OCI-LY7 (cell line): ENCODE data around the gene SLC2A6. TPM values are rescaled to one million over a fixed set of nuclear protein-coding genes. Genes with fewer than 3 reads are reported as not detected.

Experiments
- BruUV-seq: library from RNA; stranded (reverse); fragments of 400-500 nt; replicated peaks from 2 replicates; lab custom pipeline; 2021; lab: Mats Ljungman, UMichigan
- CTCF ChIA-PET: fragments of 300-600 bp; sonication (Branson Sonifier 250); formaldehyde crosslinking; loops from one replicate; lab custom pipeline; 2022; ENCODE audit warnings: antibody characterized with exemption; ENCODE audit not compliant: unreplicated experiment; lab: Charles Lee
- POLR2A ChIA-PET: fragments of 300-600 bp; sonication (Branson Sonifier 250); formaldehyde crosslinking; loops from one replicate; lab custom pipeline; 2022; ENCODE audit warnings: antibody characterized with exemption; lab: Charles Lee
- DNase-seq: peaks from one replicate; pipeline ENCODE4 v3.0.0-alpha.2; 2015; ENCODE audit warnings: low spot score
- H2AFZ ChIP-seq: fragments of 200-600 bp; sonication (generic), shearing (Covaris generic); 2 replicates; pipeline ENCODE4 v1.6.1; 2014; ENCODE audit warnings: mild to moderate bottlenecking, antibody characterized with exemption, low read length, moderate library complexity
- H3K27ac ChIP-seq: fragments of 200-600 bp; sonication (generic); 2 replicates; pipeline ENCODE4 v1.5.1; 2014; ENCODE audit warnings: mixed run types, low read depth, mild to moderate bottlenecking, moderate library complexity, low read length, inconsistent platforms; ENCODE audit not compliant: poor library complexity, severe bottlenecking
- H3K36me3 ChIP-seq: fragments of 200-600 bp; sonication (generic); 2 replicates; pipeline ENCODE4 v1.6.1; 2014; ENCODE audit warnings: mild to moderate bottlenecking, antibody characterized with exemption, low read length, moderate library complexity, mixed read lengths; ENCODE audit not compliant: insufficient read depth
- H3K4me1 ChIP-seq: fragments of 200-600 bp; sonication (generic); 2 replicates; pipeline ENCODE4 v1.5.1; 2014; ENCODE audit warnings: mild to moderate bottlenecking, low read length; ENCODE audit not compliant: insufficient read depth, poor library complexity, severe bottlenecking
- H3K4me2 ChIP-seq: fragments of 200-600 bp; sonication (generic); 2 replicates; pipeline ENCODE4 v1.6.1; 2014; ENCODE audit warnings: mild to moderate bottlenecking, low read length
- H3K4me3 ChIP-seq: fragments of 200-600 bp; sonication (generic); 2 replicates; pipeline ENCODE4 v1.5.1; 2014; ENCODE audit warnings: mild to moderate bottlenecking, low read depth, low read length; ENCODE audit not compliant: poor library complexity, severe bottlenecking
- H3K79me2 ChIP-seq: fragments of 200-600 bp; sonication (generic); 2 replicates; pipeline ENCODE4 v1.6.1; 2016; ENCODE audit warnings: low read depth, mild to moderate bottlenecking, low read length, moderate library complexity, mixed read lengths; ENCODE audit not compliant: insufficient read depth
- H3K9me2 ChIP-seq: fragments of 200-600 bp; sonication (generic); 2 replicates; pipeline ENCODE4 v1.6.1; 2016; ENCODE audit warnings: mild to moderate bottlenecking, low read length, mixed read lengths; ENCODE audit not compliant: insufficient read depth
- H3K9me3 ChIP-seq: fragments of 200-600 bp; sonication (generic); 2 replicates; pipeline ENCODE4 v1.6.1; 2014; ENCODE audit warnings: mild to moderate bottlenecking, mixed run types, low read length, mixed read lengths
- H4K20me1 ChIP-seq: fragments of 200-600 bp; sonication (generic); 2 replicates; pipeline ENCODE4 v1.6.1; 2014; ENCODE audit warnings: mild to moderate bottlenecking, antibody characterized with exemption, low read length, moderate library complexity, mixed read lengths; ENCODE audit not compliant: insufficient read depth
- CTCF ChIP-seq: fragments of 200-600 bp; sonication (generic); conservative IDR thresholded peaks from 2 replicates; pipeline ENCODE4 v1.5.1; 2014; ENCODE audit warnings: mild to moderate bottlenecking, antibody characterized with exemption, low read length, moderate library complexity, mixed read lengths
- EZH2phosphoT487 ChIP-seq: fragments of 200-600 bp; sonication (generic); IDR thresholded peaks from 2 replicates; pipeline ENCODE4 v1.6.1; 2018; ENCODE audit warnings: low read depth, borderline replicate concordance, mild to moderate bottlenecking, mixed run types, antibody characterized with exemption, low read length, moderate library complexity, mixed read lengths
- intact Hi-C: fragments of 100-400 bp; cut with micrococcal nuclease; formaldehyde crosslinking; loops from one replicate; pipeline ENCODE4 v1.10.0; 2022; ENCODE audit not compliant: unreplicated experiment
- total RNA-seq, 2 experiments: library from RNA; depleted of rRNA in 1 of 2; stranded (reverse); fragments of >200 nt in 1 of 2; shearing (Covaris generic) in 1 of 2; gene quantifications; 2 replicates each; pipeline ENCODE4 v1.2.3, GENCODE V29; 2014 to 2022

SLC2A6 gene
- total RNA-seq, 2 experiments from 2014 or later: 51.0 to 52.9 TPM

GRCh38 chr9:133499892-133500270, 21.0 kb upstream of the SLC2A6 start:
- no peak overlapping the region for H2AFZ ChIP-seq
- no peaks in the 10 kb centered on the region for H4K20me1 ChIP-seq
- H3K36me3 ChIP-seq: no peaks in the 10 kb centered on the region
- no peaks in the 10 kb centered on the region for H3K4me1 ChIP-seq
- no peak overlapping the region for H3K27ac ChIP-seq
- CTCF ChIA-PET: interaction anchor here (0.6 to 1.0 kb wide), 2 partner anchors 40 to 56 kb away, joined by 3 to 4 read pairs; partner anchors contain the start of gene CACFD1
- H3K9me3 ChIP-seq: 0 out of 2 replicates have a peak, but pooled peaks cover 14% of the 10 kb centered on the region
- DNase-seq: no peak
- no peaks in the 10 kb centered on the region for H3K79me2 ChIP-seq
- no TSS peak for BruUV-seq
- H3K9me2 ChIP-seq: no peaks in the 10 kb centered on the region
- intact Hi-C loops: no loop called here
- TF ChIP-seq EZH2phosphoT487 (no peak), CTCF (no peak)
- H3K4me2 ChIP-seq: no peak overlapping the region
- POLR2A ChIA-PET: no interaction called here
- H3K4me3 ChIP-seq: no peak overlapping the region

GRCh38 chr9:133499132-133499891, 20.4 kb upstream of the SLC2A6 start:
- POLR2A ChIA-PET: no interaction called here
- Histone ChIP-seq H3K36me3 (no peaks in the 10 kb centered on the region), H3K27ac (no peak overlapping the region), H3K9me2 (no peaks in the 10 kb centered on the region), H3K4me1 (no peaks in the 10 kb centered on the region), H4K20me1 (no peaks in the 10 kb centered on the region), H3K79me2 (no peaks in the 10 kb centered on the region), H3K9me3 (0 out of 2 replicates have a peak, but pooled peaks cover 14% of the 10 kb centered on the region), H3K4me2 (no peak overlapping the region), H3K4me3 (no peak overlapping the region), H2AFZ (no peak overlapping the region)
- CTCF ChIA-PET: interaction anchor here (0.6 to 1.0 kb wide), 2 partner anchors 40 to 57 kb away, joined by 3 to 4 read pairs; partner anchors contain the start of gene CACFD1
- DNase-seq: no peak
- no TSS peak for BruUV-seq
- TF ChIP-seq CTCF (no peak), EZH2phosphoT487 (no peak)
- intact Hi-C loops: no loop called here
